HL-60 (cell line): ENCODE results near the gene NAPSA.

ENCODE experiments used
- CTCF ChIP-seq: IDR thresholded peaks from one replicate; pipeline ENCODE4 v1.5.1; 2011; ENCODE audit warnings: low read length, control low read depth, inconsistent platforms; ENCODE audit not compliant: insufficient read depth
- GABPA ChIP-seq: IDR thresholded peaks from 2 replicates; pipeline ENCODE4 v1.6.1; 2012; ENCODE audit warnings: low read depth
- POLR2AphosphoS5 ChIP-seq: IDR thresholded peaks from 2 replicates; pipeline ENCODE4 v1.6.1; 2012; ENCODE audit warnings: low read depth

- TF ChIP-seq CTCF, result no peak
- TF ChIP-seq POLR2AphosphoS5, result no peak
- TF ChIP-seq GABPA, result no peak
These were observed 19.5 kb upstream of the NAPSA start for GRCh38 chr19:50384685-50385535.
